Measurements from ENCODE around the gene FAF1. TPM values are rescaled to one million over a fixed set of nuclear protein-coding genes. Genes with fewer than 3 reads are reported as not detected.

The FAF1 gene
- total and polyA plus RNA-seq, 2 donors (not counting 3 experiments of a cell fraction or from before 2014, with no cell fraction given), result 9.0 to 57.6 TPM

DNA sequence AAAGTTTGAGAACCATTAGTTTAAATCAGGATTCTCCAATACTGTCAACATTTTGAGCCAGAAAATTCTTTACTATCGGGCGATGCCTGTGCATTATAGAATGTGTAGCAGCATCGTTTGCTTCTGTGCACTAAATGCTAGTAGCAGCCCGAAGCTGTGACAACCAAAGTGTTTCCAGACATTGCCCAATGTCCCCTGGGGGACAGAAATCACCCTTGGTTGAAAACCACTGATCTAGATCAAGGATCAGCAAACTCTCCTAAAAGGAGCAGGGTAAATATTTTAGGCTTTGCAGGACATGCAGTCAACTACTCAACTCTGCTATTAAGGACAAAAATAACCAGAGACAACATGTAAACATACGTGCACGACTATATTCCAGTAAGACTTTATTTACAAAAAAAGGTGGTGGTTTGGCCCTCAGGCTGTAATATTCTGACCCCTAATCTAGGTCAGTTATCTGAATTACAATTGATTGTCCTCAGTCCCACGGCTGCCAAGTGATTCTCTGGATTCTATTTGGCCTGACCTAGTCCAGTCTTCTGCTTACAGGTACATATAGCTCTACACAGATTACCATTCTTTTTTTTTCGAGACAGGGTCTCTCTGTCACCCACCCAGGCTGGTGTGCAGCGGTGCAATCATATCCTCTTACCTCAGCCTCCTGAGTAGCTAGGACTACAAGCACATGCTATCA lies 10.6 kb downstream of the FAF1 start:
- BruUV-seq (replicated peaks), result no TSS peak
- POLR2A ChIA-PET, result no interaction called here
- no peaks in the 10 kb centered on the region for H3K9me1 ChIP-seq (replicated peaks; ENCODE audit: control insufficient read depth, extremely low read depth, insufficient read depth, low read length)
- no peak overlapping the region for H3K4me2 ChIP-seq (ENCODE audit: insufficient read depth, low read length)
- peaks cover 4% of the 10 kb centered on the region for H4K20me1 ChIP-seq (replicated peaks; ENCODE audit: control insufficient read depth, extremely low read depth, insufficient read depth, low read length)
- DNase-seq (ENCODE audit: low read depth, low spot score), result no peak
- no peaks in the 10 kb centered on the region for H3K27me3 ChIP-seq (ENCODE audit: control insufficient read depth in 2 of 2, insufficient read depth in 2 of 2, low read length in 2 of 2)
- no peak for TF ChIP-seq POLR2AphosphoS5 (IDR thresholded peaks at IDR 0.05; ENCODE audit: insufficient read depth, low read depth, low read length)
- no peak for TF ChIP-seq MYC (IDR thresholded peaks at IDR 0.05; ENCODE audit: low read depth, low read length)
- TF ChIP-seq EZH2 (IDR thresholded peaks at IDR 0.05; ENCODE audit: borderline replicate concordance, low read depth, low read length, severe bottlenecking), result no peak
- TF ChIP-seq JUN (IDR thresholded peaks at IDR 0.05; ENCODE audit: borderline replicate concordance, insufficient read depth, insufficient read length, low read depth), result no peak
- TF ChIP-seq, protein P1, sequence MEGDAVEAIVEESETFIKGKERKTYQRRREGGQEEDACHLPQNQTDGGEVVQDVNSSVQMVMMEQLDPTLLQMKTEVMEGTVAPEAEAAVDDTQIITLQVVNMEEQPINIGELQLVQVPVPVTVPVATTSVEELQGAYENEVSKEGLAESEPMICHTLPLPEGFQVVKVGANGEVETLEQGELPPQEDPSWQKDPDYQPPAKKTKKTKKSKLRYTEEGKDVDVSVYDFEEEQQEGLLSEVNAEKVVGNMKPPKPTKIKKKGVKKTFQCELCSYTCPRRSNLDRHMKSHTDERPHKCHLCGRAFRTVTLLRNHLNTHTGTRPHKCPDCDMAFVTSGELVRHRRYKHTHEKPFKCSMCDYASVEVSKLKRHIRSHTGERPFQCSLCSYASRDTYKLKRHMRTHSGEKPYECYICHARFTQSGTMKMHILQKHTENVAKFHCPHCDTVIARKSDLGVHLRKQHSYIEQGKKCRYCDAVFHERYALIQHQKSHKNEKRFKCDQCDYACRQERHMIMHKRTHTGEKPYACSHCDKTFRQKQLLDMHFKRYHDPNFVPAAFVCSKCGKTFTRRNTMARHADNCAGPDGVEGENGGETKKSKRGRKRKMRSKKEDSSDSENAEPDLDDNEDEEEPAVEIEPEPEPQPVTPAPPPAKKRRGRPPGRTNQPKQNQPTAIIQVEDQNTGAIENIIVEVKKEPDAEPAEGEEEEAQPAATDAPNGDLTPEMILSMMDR (IDR thresholded peaks at IDR 0.05; ENCODE audit: extremely low read depth in 1 of 2, insufficient read depth in 1 of 2, low read depth in 1 of 2, low read length in 2 of 2), result no peak
- H3K27ac ChIP-seq (ENCODE audit: insufficient read depth, low read depth, low read length), result no peak overlapping the region
- no peaks in the 10 kb centered on the region for H3K9me3 ChIP-seq (replicated peaks; ENCODE audit: control insufficient read depth, insufficient read depth, low read length)
- H3K79me2 ChIP-seq (ENCODE audit: control insufficient read depth, insufficient read depth, low read length), result peaks cover 80% of the 10 kb centered on the region
- no peaks in the 10 kb centered on the region for H3K4me1 ChIP-seq (ENCODE audit: control insufficient read depth, extremely low read depth, insufficient read depth, low read length)
- dilution Hi-C loops (cut with MboI; ENCODE audit: extremely low pct_ligation_motif_present, low sequenced_read_pairs) (no loop called here), intact Hi-C loops (cut with micrococcal nuclease) (no loop called here)
- H3K36me3 ChIP-seq (ENCODE audit: control insufficient read depth in 2 of 2, extremely low read depth in 1 of 2, insufficient read depth in 2 of 2, low read length in 2 of 2), result no peaks in the 10 kb centered on the region
- H3K9ac ChIP-seq (replicated peaks; ENCODE audit: extremely low read depth, insufficient read depth, low read length), result no peak overlapping the region
- CTCF ChIA-PET, result interaction anchor here (0.7 to 1.1 kb wide), 3 partner anchors 11 to 20 kb away, joined by 3 to 4 read pairs (median 3); partner anchors contain the start of gene FAF1
- no peak for FAIRE-seq
- H2AFZ ChIP-seq (ENCODE audit: low read depth, low read length), result no peak overlapping the region
- no peak overlapping the region for H3K4me3 ChIP-seq (replicated peaks in 1 of 3; ENCODE audit: insufficient read depth in 1 of 3, low read depth in 1 of 3, low read length in 3 of 3)
